Activated gamma-delta T cell treated with anti-CD3 and anti-CD28 coated beads, Interleukin-2, amount 50 U/mL, for 16 hours (primary cell): ENCODE data around the gene CD27.
"Not testable (repeated sequence)": the region's sequence is repeated elsewhere in the genome, so short reads cannot be mapped to it uniquely, and the experiment has no call there.

Experiments used
- DNase-seq: peaks from one replicate; pipeline ENCODE4 v3.0.0-alpha.2; 2020; ENCODE audit warnings: low read depth

CD27 gene

GRCh38 chr12:6444704-6445688 is at the start of gene CD27:
TSS of gene CD27 (plus strand) at chr12:6444955. CDS start at chr12:6445096, 141 bp downstream.
- DNase-seq, result no peak

GRCh38 chr12:6396031-6396430 is 48.7 kb upstream of the CD27 start:
- no peak for DNase-seq

- no peak for DNase-seq
Observed at GRCh38 chr12:6399884-6400644, 44.7 kb upstream of the CD27 start.

GRCh38 chr12:6404390-6404789 is 40.4 kb upstream of the CD27 start:
- DNase-seq, result no peak

- DNase-seq, result no peak
Observed at GRCh38 chr12:6405963-6406362, 38.8 kb upstream of the CD27 start.

GRCh38 chr12:6407236-6407954 is 37.4 kb upstream of the CD27 start:
- DNase-seq, result no peak

- no peak for DNase-seq
Observed at GRCh38 chr12:6416596-6416995, 28.2 kb upstream of the CD27 start.

- DNase-seq, result no peak
Observed at GRCh38 chr12:6418796-6419195, 26.0 kb upstream of the CD27 start.

GRCh38 chr12:6420364-6420763 is 24.4 kb upstream of the CD27 start:
- DNase-seq, result no peak

GRCh38 chr12:6423267-6424007 is 21.3 kb upstream of the CD27 start:
- DNase-seq, result peak; percentile 61

- DNase-seq, result no peak
Observed at GRCh38 chr12:6424008-6424347, 20.8 kb upstream of the CD27 start.

GRCh38 chr12:6424866-6425265 is 19.9 kb upstream of the CD27 start:
- DNase-seq, result no peak

GRCh38 chr12:6425590-6426531 is 18.9 kb upstream of the CD27 start:
- no peak for DNase-seq

- peak; percentile 88 for DNase-seq
Observed at GRCh38 chr12:6426882-6427671, 17.7 kb upstream of the CD27 start.

- DNase-seq, result not testable (repeated sequence)
Observed at GRCh38 chr12:6427796-6428195, 17.0 kb upstream of the CD27 start.

- DNase-seq, result no peak
Observed at GRCh38 chr12:6428326-6428725, 16.4 kb upstream of the CD27 start.

- DNase-seq, result no peak
Observed at GRCh38 chr12:6430124-6430989, 14.4 kb upstream of the CD27 start.

GRCh38 chr12:6432991-6433390 is 11.8 kb upstream of the CD27 start:
- DNase-seq, result no peak
